ENCODE results near the gene OCA2.

The OCA2 gene

DNA sequence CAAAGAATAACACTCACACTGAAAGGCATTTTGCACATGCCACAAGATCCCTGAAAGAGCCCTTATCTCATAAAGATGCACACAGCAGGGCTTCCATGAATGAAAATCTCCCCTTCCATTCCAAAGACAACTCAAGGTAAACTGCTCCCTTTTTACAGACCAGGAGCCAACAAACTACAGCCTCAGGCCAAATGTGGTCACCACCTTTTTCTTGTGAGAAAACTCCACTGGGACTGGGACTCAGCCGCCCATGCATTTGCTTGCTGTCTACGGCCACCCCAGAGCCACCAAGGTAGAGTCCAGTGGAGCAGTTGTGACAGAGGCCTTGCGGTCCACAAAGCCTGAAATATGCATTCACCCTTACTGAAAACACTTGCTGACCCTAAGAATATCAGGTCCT is 334.8 kb downstream of the OCA2 start:
- Histone ChIP-seq H4K20me1 (ENCODE audit: insufficient read depth, low read length) (no peaks in the 10 kb centered on the region), H3F3A (ENCODE audit: insufficient read depth, low read length) (no peaks in the 10 kb centered on the region), H3K9me2 (ENCODE audit: low read depth, low read length) (no peaks in the 10 kb centered on the region), H3K27ac (ENCODE audit: low read depth, low read length, poor library complexity, severe bottlenecking) (no peak overlapping the region), H3K27me3 (ENCODE audit: insufficient read depth, low read length) (no peaks in the 10 kb centered on the region), H3K36me3 (ENCODE audit: insufficient read depth, low read length) (no peaks in the 10 kb centered on the region; the same call in 1 of the 2 replicates), H3K4me1 (ENCODE audit: insufficient read depth, low read length, severe bottlenecking) (no peaks in the 10 kb centered on the region), H3K79me2 (ENCODE audit: insufficient read depth, low read length) (no peaks in the 10 kb centered on the region), H3K9me3 (ENCODE audit: low read length) (no peaks in the 10 kb centered on the region), H3K4me2 (ENCODE audit: low read length) (no peak overlapping the region), H2AFZ (ENCODE audit: low read length) (no peak overlapping the region), H3K9ac (ENCODE audit: low read length) (no peak overlapping the region), H3K4me3 (ENCODE audit: low read depth, low read length, poor library complexity, severe bottlenecking) (no peak overlapping the region)
- TF ChIP-seq, protein P1, sequence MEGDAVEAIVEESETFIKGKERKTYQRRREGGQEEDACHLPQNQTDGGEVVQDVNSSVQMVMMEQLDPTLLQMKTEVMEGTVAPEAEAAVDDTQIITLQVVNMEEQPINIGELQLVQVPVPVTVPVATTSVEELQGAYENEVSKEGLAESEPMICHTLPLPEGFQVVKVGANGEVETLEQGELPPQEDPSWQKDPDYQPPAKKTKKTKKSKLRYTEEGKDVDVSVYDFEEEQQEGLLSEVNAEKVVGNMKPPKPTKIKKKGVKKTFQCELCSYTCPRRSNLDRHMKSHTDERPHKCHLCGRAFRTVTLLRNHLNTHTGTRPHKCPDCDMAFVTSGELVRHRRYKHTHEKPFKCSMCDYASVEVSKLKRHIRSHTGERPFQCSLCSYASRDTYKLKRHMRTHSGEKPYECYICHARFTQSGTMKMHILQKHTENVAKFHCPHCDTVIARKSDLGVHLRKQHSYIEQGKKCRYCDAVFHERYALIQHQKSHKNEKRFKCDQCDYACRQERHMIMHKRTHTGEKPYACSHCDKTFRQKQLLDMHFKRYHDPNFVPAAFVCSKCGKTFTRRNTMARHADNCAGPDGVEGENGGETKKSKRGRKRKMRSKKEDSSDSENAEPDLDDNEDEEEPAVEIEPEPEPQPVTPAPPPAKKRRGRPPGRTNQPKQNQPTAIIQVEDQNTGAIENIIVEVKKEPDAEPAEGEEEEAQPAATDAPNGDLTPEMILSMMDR (IDR thresholded peaks at IDR 0.05; ENCODE audit: low read length), result no peak
- no peak for TF ChIP-seq EZH2 (IDR thresholded peaks at IDR 0.05; ENCODE audit: borderline replicate concordance, low read length)

DNA sequence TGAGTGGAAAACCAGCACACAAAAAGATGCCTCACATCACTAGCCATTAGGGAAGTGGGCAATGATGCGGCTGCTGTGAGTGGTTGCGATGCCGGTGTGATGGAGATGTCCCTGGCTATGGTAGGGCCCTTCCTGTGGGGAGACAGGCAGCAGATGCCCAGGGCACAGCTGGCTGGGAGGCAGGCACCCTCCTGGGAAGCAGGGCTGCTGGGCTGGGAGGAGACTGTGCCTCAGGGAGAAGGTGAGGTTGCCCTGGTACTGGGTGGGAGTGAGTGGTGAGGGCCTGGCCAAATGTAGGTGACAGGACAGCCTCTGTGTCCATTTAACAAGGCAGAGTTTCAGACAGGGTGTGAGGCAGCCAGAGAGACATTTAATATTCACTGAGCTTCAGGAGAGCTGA is 335.6 kb downstream of the OCA2 start:
- Histone ChIP-seq H3K4me3 (ENCODE audit: low read depth, low read length, poor library complexity, severe bottlenecking) (no peak overlapping the region), H3K9me2 (ENCODE audit: low read depth, low read length) (no peaks in the 10 kb centered on the region), H3K36me3 (ENCODE audit: insufficient read depth, low read length) (no peaks in the 10 kb centered on the region; the same call in 1 of the 2 replicates), H2AFZ (ENCODE audit: low read length) (no peak overlapping the region), H3K27me3 (ENCODE audit: insufficient read depth, low read length) (no peaks in the 10 kb centered on the region), H4K20me1 (ENCODE audit: insufficient read depth, low read length) (no peaks in the 10 kb centered on the region), H3K9ac (ENCODE audit: low read length) (no peak overlapping the region), H3F3A (ENCODE audit: insufficient read depth, low read length) (no peaks in the 10 kb centered on the region), H3K27ac (ENCODE audit: low read depth, low read length, poor library complexity, severe bottlenecking) (no peak overlapping the region), H3K79me2 (ENCODE audit: insufficient read depth, low read length) (no peaks in the 10 kb centered on the region), H3K4me2 (ENCODE audit: low read length) (no peak overlapping the region), H3K9me3 (ENCODE audit: low read length) (no peaks in the 10 kb centered on the region), H3K4me1 (ENCODE audit: insufficient read depth, low read length, severe bottlenecking) (no peaks in the 10 kb centered on the region)
- TF ChIP-seq EZH2 (IDR thresholded peaks at IDR 0.05; ENCODE audit: borderline replicate concordance, low read length), result no peak
- TF ChIP-seq, protein P1 (IDR thresholded peaks at IDR 0.05; ENCODE audit: low read length), result no peak

GRCh38 chr15:27762471-27762870 is 336.6 kb downstream of the OCA2 start:
- no peaks in the 10 kb centered on the region for H3K9me2 ChIP-seq (ENCODE audit: low read depth, low read length)
- no peak overlapping the region for H3K4me3 ChIP-seq (ENCODE audit: low read depth, low read length, poor library complexity, severe bottlenecking)
- H3K9me3 ChIP-seq (ENCODE audit: low read length), result no peaks in the 10 kb centered on the region
- H4K20me1 ChIP-seq (ENCODE audit: insufficient read depth, low read length), result no peaks in the 10 kb centered on the region
- H3K9ac ChIP-seq (ENCODE audit: low read length), result no peak overlapping the region
- no peaks in the 10 kb centered on the region for H3K27me3 ChIP-seq (ENCODE audit: insufficient read depth, low read length)
- H3K79me2 ChIP-seq (ENCODE audit: insufficient read depth, low read length), result no peaks in the 10 kb centered on the region
- no peak overlapping the region for H2AFZ ChIP-seq (ENCODE audit: low read length)
- H3K27ac ChIP-seq (ENCODE audit: low read depth, low read length, poor library complexity, severe bottlenecking), result no peak overlapping the region
- no peak overlapping the region for H3K4me2 ChIP-seq (ENCODE audit: low read length)
- H3F3A ChIP-seq (ENCODE audit: insufficient read depth, low read length), result no peaks in the 10 kb centered on the region
- H3K36me3 ChIP-seq (ENCODE audit: insufficient read depth, low read length), result no peaks in the 10 kb centered on the region; the same call in 1 of the 2 replicates
- TF ChIP-seq, protein P1 (IDR thresholded peaks at IDR 0.05; ENCODE audit: low read length), result no peak
- no peak for TF ChIP-seq EZH2 (IDR thresholded peaks at IDR 0.05; ENCODE audit: borderline replicate concordance, low read length)
- H3K4me1 ChIP-seq (ENCODE audit: insufficient read depth, low read length, severe bottlenecking), result no peaks in the 10 kb centered on the region
